Ammon's horn (tissue), 1 donor: ENCODE results near the gene PUDP.
"Not testable (repeated sequence)": the region's sequence is repeated elsewhere in the genome, so short reads cannot be mapped to it uniquely, and the experiment has no call there.

Experiments
- DNase-seq: peaks from one replicate; pipeline ENCODE4 v3.0.0-alpha.2; 2016; ENCODE audit warnings: low spot score

PUDP gene

DNA sequence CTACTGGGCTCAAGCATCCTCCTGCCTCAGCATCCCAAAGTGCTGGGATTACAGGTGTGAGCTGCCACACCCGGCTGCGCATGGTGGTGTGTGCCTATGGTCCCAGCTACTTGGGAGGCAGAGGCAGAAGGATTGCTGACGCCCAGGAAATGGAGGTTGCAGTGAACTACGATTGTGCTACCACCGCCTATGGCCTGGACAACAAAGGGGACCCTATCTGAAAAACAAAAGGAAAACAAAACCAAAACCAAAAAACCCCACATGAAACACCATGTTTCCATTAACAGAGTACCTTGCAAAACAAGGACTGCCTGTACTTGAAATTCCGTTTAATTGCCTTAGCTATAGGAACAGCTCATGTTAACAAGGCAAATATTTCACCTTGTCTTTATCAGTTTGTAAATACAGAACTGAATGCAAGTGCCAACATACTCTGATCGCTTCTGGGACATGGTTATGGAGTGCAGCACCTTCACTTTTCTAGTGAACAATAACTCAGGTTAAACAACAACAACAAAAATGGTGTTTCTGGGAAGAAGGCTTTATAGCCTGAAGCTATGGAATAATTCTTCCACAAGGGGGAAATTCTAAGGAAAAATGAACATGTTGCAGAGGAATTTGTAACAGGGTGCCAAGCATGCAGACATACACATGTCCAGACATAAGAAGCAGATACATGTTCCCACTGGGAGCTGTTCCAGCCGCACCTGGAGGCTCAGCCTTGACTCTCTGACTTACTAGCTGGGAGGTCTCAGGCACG is 73.6 kb downstream of the PUDP start:
- DNase-seq, result no peak

DNA sequence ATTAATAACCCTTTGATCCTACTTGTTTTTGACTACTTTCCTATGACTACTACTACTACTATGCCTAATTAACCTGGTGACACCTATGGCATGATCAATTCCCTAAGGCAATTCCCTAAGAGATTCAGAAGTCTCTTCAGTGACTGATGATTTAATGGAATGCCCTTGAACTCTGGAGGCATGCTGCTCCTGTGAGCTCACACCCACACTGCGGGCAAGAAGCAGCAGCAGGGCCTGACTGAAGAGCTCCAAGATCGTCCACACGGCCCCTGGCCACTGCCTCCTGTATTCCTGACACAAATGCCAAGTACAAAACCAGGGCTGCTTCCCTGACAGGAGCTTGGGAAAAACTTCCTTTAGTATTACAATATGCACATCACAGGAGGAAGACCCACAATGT is 74.6 kb downstream of the PUDP start:
- DNase-seq, result no peak

DNA sequence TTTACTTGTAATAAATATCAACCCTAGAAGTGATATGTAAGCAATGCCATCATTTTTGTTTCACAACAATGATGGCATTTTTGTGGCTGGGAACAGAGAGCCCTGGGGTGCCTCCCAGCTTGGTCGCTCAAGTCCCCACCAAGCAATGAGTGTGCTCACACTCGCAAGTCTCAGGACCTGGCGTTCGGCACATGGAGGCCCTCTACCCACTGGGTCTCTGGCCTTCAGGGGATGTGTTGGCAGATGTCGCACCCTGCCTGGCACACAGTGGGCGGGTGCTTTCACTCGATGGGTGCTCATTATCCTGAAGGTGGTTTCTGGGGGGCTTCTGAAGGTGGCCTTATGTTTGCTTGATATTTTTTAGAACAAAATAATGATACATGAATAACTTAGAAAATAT is 75.1 kb downstream of the PUDP start:
- DNase-seq, result no peak

DNA sequence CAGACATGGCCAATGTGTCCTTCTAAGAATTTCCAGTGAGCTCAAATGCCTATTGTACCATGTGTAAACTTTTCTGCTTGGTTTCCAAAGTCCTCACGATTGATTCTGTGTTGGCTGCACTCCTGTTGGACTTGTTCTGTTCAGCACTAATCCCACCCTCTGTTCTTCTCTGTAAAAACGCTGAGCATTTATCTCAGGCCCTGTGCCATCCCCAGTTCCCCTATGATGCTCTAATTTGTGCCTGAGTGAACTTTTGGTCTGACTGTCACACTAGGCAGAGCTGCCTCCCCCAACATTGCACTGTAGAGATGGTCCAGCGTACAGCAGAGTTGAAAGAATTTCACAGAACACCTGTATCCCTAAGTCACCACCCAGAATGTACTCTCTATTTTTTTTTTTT is 76.6 kb downstream of the PUDP start:
- DNase-seq, result no peak

DNA sequence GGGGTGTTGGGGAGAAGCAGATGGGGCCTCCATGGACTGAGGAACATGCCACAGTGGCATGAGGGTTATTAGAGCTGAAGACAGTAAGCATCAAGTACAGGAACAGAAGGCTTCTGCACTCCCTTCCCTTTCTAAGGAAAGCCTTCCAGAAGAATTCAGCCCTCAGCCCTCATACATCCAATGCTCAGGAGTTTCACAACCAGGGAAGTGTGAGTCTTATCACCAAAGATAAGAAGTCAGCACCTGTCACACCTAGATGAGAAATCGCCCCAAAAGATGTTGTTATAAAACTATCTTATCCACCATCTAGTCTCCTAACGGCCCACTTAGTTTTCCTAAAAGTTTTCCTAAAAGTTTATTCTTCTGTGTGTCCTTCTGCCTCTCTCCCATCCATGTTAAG is 78.4 kb downstream of the PUDP start:
- DNase-seq, result no peak

DNA sequence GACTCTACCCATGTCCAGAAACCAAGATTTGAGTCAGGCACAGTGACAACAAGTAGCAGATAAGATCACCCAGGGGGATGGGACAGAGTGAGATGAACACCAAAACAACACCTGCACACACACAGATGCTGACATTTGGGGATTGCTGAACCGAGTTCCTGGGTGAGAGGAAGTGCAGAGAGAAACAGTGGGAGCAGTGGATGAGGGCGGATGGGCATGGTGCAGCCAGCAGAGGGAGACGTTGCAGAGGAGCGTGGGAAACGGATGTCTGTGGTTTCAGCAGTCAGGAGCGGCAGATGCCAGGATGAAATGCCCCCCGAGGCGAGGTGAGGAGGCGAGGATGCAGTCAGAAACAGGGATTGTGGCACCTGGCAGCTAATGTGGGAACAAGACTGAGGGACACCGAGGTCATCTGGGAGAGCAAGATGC is 79.0 kb downstream of the PUDP start:
- peak; percentile 5 for DNase-seq

DNA sequence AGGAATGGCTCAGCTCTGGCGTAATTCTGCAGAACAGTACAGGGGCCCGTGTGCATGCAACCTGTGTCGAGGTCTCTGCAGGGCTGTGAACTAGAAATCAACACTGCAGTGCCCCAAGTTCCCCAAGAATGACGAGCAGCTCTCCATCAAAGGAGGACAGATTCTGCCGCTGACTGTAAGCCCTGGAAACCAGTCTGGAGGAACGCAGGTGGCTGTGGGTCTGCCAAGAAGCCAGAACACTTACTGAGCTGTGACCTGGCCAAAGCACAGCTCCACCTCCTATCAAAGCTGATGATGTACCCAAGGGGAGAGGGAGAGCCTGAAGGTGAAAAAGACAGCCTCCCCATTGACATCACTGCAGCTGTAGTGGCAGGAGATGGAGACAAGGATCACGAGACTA is 80.7 kb downstream of the PUDP start:
- DNase-seq, result no peak

DNA sequence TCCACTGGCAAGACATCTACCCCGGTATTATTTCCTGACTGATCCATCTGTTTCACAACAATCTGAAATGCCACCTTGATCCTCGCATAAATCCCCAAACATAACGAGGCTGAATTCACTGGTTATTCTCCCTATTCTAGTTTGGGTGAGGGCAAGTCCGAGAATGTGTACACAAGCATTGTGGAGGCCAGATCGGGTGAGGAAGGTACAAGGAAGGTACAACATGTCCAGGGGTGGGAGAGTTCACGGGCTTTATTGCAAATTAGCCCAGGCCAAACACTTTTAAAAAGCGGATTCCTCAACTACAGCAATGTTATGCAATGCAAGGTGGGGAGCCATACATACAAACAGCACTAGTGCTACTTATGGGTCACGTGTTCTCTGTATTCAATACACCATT is 82.5 kb downstream of the PUDP start:
- DNase-seq, result no peak

DNA sequence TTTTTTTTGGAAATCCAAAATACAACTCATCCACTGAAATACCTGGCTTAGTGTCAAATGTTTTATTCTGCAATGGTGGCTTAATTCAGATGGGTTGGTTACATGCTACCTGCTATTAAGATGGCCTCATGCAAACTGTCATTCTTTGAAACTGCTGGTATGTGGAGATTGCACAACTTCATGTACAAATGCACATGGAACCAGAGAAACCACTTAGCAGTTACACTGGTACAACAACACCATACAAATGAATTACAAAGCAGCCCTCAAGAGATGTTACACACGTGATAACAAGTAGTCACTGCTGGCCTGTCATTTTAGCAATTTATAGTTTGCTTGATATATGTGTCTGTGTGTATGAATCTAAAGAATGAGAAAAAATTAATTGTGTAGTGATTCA is 85.0 kb downstream of the PUDP start:
- DNase-seq, result no peak

DNA sequence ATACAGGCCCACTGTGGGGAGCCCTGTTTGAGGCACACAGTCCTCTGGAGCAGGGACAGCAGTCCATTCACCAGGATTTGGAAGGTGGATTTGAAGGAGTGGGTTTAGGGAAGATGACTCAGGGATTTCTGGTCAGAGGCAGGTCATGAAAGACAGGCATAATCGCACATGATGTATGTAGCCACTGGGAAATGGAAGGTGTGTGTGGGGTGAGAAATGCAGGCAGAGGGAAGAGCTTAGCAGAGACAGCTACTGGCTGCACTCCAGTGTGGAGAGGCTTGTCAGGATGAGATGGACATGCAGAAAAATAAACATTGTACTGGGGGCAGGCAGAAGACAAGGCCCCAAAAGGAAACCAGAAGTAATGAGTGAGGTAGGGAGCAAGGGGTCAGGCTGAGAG is 85.7 kb downstream of the PUDP start:
- DNase-seq, result no peak

DNA sequence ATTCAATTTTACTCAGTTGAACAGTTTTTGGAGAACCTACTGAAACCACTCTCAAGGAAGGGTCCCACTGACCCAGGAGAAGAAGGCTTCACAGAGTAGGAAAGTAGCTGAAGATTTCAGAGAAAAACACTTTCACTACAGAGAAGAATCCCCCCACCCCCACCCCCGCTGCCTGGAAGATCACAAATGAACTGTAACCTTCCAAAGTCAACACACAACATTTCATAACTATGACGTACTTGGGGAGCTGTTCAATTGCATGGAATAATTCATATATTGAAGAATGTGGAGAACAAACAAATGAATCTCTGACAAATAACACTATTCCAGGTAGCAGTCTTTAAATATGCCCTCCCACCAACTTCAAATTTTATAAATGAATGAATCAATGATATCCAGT is 86.5 kb downstream of the PUDP start:
- DNase-seq, result no peak

DNA sequence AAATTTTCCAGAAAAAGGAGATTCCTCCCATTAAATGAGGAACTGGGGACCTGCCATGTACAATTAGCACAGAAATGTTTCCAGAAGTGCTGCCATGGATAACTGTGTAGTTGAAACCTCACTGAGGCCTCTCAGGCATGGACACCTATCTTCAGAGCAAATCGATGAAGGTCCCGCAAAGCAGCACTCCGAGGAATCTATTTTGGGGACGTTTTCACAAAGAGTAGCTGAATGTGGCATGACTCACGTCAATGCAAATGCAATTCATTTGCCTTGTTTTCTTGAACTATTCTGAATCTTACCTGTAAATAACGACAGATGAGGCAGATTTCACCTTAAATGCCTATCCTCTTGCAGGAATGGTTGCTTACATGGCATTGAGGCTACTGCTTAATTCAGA is 87.5 kb downstream of the PUDP start:
- DNase-seq, result no peak

DNA sequence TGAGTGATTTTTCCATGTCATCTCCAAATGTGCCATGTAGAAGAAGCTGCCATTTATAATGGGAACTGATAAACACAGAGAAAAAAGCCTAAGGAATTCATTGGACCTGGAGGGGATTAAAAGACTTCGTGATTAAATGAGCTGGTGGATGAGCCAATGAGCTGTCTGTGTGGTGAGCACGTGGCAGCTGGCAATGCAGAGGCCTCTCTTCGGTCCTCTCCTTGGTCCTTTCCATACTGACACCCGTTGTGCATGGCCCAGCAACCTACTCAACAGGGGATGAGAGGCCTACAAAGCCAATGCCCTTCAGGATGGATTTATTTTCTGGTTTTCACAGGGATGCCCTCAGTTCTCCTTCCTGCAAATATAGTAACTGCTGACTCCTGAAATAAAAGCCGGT is 88.1 kb downstream of the PUDP start:
- DNase-seq, result no peak

DNA sequence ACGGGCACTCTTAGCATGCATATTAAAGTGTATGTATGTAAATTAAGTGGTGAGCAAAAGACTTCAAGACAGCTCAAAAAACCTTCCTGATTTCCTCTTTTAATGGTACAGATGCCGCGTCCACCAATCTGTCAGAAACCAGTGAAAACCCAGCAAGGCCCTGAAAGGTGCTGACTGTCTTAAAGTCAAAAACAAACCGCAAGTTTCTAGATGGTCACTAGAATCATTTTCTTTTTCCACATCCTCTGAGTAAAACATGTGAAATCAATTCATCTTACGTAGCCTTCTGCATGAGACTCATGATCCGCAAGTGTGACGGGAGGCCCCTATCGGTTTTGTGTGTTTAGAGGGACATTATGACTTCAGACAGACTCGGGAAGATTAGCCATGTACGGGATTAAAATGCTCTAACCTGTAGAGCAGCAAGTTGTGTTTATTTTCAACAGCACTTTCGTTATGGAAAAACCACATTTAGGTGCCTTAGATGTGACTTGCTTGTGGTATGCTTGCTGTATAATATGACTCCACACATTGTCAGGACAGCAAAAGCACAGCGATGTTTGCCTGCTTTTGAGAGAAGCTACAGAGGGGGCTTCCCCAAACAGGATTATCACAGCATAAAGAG is 88.6 kb downstream of the PUDP start:
- DNase-seq, result no peak

DNA sequence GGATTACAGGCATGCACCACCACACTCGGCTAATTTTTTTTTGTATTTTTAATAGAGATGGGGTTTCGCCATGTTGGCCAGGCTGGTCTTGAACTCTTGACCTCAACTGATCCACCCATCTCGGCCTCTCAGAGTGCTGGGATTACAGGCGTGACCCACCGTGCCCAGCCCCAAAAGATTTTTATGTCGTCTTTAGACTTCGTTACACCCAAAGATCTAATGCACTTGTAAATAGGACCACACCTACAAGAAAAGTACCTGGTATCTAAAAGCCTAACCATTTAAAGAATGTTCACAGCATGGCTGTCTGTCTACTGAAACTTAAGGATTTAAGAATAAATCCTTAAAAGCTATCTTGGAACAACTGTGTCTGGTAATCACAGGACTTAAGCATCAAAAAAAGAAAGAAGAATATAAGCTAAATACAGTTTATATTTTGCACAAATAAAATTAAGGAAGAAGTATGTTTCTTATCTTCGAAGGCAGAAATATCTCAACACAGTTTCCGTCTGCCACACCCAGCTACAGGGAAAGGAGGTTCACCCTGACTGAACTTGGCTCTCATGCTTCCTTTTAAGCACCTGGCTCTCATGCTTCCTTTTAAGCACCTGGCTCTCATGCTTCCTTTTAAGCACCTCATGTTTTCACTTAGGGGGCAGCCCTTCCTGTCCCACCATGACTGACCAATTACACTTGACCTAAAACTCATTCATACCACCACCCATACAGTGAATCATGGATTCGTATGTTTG is 92.4 kb downstream of the PUDP start:
- no peak for DNase-seq

DNA sequence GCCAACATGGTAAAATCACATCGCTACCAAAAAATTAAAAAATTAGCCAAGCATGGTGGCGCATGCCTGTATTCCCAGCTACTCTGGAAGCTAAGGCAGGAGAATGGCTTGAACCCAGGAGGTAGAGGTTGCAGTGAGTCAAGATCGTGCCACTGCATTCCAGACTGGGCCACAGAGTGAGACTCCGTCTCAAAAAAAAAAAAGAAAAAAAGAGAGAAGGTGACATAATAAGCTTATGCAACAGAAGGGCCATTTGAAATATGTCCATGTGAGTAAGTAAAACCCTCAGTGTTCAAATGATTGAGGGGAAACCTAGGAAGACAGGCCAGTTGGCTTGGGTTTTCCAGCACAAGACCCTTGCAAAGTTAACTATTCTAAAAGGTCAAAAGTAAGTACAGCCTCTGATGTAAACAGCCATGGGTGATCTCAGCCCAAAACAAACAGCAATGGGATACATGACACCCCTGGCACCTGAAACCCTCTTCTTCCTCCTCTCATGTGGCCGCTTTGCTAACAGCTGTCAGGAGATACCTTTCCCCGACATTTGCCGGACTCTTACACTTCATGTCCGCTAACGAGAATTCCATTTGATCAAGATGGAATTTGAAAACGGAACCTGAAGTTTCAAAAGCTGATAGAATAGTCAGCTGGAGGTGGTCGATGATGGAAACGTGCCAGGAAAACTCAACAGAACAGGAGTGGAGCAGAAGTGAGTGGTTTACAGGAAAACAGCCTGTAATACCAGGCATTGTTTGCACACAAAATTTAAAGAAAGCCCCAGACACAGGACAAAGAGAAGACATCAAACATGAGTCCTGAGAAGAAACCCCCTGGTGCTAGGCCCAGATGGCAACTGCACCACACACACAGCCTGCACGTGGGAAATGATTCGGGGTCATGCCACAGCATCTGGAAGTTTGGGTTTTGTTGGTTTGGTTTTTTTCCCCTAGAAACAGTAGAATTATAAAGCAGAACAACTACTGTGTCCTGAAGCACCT is 93.4 kb downstream of the PUDP start:
- no peak for DNase-seq

DNA sequence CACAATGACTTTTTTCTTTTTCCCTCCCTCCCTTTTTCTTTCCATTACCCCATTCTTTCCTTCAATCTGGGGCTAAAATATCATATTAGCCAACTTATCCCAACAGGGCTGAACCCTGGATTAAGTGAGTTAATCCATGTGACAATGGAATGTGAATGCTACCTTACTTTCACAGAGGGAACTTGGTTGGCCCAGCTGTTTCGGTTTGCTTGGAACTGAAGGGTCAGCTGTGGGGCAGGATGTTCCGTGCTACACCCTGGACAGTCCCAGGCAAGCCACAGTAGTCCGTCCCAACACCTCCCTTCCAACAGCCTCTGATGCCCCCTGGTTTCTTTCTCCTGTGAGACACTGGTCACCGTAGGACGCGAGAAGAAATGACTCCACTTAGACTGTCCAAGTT is 95.4 kb downstream of the PUDP start:
- DNase-seq, result no peak

DNA sequence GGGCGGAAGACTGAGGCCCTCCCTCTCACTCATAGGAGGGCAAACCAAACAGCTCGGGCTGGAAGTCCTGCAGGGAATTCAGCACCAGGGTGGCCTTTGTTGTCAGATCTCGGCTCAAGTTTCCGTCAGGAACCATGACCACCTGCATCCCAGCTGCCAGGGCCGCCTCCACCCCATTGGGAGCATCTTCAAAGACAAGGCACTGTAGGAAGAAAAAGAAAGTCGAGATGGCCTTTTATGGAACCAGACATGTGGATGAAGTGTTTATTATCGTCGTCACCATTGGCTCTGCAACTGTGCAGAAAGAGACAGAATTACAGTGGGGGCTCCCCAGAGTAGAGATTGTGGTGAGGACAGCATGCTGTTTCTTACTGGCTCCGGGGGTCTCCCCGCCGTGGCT is 97.7 kb downstream of the PUDP start:
- no peak for DNase-seq

DNA sequence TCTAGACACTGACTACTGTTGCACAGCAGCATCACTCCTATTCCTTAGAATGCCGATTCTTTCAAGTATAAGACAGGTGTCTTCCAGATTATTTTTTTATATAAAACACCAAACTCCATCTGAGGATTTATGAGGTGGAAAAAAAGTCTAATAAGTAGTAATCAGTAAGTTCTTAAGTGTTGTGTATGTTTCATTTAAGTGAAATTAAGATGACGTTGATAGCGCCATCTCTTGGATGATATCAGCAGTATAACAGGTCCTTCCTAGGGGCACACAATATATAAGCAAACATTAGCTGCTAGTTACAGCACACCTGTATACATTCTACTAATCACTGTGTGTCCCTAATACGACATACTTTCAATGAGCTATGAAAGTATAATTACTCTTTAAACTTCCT is 100.0 kb downstream of the PUDP start:
- DNase-seq, result no peak

DNA sequence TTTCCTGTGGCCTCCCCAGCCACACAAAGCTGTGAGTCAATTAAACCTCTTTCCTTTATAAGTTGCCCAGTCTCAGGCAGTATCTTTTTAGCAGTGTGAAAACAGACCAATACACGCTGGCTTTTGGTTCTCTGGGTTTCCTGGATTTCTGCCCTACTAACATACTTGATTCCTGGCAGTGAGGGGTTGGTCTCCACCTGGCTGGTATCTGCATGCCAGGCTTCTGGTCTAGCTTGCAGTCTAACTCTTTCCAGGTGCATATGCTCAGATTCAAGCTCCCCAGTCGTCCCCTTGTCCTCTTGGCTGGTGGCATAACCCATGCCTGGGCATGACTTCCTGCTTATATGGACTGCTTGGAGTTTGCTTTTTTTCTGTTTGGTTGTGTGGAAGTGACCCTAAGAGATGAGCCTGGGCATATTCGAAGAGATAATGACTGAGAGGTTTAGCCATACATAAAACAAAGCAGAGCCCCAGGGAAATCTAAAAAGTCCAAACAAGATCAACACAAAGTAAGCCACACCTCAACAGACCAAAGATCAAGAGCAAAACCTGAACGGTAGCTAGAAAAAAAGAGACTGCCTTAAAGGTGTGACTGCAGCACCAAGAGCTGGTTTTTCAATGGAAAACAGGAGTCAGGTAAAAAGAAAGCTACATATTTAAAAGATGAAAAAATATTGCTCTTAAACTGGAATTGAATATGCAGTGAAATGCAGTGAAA is 102.6 kb downstream of the PUDP start:
- DNase-seq, result no peak

DNA sequence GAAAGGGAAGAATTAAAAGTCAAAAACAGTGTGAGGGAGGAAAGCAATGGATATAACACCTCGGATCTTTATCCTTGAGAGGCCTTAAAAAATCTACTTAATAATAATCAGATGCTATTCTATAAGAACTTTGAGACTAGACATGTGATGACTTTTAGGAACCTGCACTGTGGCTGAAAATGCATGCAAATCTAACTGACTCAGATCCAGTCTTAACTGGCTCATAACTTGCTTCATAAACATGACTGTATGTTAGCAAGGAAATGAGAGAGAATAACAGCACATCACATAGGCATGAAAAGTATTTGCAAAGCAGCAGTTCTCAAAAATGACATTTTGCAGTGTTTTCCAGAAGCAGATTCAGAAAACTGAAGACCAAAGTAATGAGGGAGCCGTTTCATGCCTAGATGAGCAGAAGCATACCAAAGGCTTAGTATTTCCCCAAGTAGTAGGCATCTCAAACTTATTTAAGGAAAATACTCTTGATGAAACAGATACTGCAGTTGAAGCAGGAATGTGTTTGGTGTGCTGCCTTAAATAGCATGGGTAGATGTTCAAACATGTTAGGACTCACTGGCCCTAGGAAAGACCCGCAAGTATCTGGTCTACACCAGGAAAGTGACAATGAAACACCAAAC is 104.0 kb downstream of the PUDP start:
- DNase-seq, result not testable (repeated sequence)
